H4 (cell line): ENCODE data around the gene PRKN. TPM values are rescaled to one million over a fixed set of nuclear protein-coding genes. Genes with fewer than 3 reads are reported as not detected.
"Not testable (repeated sequence)": the region's sequence is repeated elsewhere in the genome, so short reads cannot be mapped to it uniquely, and the experiment has no call there.

Experiments used
- DNase-seq: peaks from one replicate; pipeline ENCODE4 v3.0.0-alpha.2; 2015; ENCODE audit warnings: low spot score
- total RNA-seq: library from RNA; depleted of rRNA; stranded (reverse); fragments of >200 nt; shearing (Covaris generic); gene quantifications from 2 replicates; pipeline ENCODE4 v1.2.3, GENCODE V29; 2014

Gene PRKN
- total RNA-seq, 1 experiment from 2014 or later: 0.19 TPM

- DNase-seq: no peak
Observed at GRCh38 chr6:162538643-162539064, 188.9 kb downstream of the PRKN start.

DNA sequence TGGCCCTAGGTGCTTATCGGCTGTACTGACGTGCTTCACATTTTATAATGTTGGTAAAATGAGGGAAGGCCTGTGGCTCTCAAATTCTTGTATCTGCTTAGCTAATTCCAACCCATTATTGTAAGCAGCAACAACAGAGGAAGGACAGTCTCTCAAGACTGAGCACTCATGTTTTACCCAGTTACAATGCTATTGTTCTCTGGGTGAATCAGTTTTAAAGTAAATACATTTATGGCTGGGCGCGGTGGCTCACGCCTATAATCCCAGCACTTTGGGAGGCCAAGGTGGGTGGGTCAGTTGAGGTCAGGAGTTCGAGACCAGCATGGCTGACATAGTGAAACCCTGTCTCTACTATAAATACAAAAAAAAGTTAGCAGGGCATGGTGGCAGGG is 194.6 kb downstream of the PRKN start:
- no peak for DNase-seq

DNA sequence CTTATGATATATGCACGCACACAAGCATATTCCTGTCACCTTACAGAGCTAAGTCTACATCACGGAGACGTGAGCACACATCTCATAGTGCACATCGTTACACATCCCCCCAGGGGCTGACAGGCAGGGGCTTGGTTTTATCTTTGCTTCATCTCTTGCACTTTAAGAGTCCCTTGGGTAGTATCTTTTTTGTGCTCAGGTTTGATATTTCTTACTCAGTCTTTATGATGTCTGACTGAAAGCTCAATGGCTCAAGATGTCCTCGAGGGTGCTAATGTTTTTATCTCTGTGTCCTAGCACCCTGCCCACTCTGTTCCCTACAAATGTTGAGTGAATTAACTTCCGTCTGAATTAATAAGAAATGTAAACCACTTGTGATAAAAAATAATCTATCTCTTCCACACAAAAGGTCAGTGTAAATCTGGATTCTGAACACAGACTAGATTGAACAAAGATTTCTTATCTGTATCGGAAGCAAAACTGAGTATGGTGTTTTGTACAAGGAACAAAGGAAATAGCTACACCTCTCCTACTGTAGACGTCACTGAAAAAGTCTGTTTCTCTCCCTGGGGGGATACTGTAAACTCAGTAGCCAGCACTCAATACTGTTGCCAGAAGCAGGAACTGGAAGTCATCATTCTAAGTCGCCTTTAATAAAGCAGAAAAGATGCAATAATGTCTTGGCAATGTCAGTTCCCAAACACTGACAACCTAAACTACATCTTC is 195.1 kb downstream of the PRKN start:
- no peak for DNase-seq

DNA sequence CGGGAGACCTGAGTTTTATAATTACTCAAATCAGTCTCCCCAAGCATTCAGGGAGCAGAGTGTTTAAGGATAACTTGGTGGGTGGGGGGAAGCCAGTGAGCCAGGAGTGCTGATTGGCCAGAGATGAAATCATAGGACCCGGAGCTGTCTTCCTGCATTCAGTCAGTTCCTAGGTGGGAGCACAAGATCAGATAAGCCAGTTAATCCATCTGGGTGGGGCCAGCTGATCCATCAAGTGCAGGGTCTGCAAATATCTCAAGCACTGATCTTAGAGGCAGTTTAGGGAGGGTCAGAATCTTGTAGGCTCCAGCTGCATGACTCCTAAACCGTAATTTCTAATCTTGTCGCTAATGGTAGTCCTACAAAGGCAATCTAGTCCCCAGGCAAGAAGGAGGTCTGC is 196.2 kb downstream of the PRKN start:
- not testable (repeated sequence) for DNase-seq

DNA sequence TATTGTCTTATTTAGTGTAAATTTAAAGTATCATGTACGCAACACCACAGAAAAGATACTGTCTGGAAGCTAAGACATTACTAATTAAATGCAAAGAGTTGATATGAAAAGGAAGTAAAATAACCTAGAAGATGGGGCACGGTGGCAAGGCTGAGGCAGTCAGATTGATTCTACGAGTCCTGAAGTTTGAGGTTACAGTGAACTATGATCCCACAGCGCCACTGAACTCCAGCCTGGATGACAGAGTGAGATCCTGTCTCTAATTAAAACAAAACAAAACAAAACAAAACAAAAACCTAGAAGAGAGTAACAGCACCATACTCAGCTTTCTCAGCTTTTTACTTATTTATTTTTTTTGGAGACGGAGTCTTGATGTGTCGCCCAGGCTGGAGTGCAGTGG is 199.0 kb downstream of the PRKN start:
- DNase-seq: no peak

- DNase-seq: no peak
Observed at GRCh38 chr6:162526960-162527359, 200.6 kb downstream of the PRKN start.

DNA sequence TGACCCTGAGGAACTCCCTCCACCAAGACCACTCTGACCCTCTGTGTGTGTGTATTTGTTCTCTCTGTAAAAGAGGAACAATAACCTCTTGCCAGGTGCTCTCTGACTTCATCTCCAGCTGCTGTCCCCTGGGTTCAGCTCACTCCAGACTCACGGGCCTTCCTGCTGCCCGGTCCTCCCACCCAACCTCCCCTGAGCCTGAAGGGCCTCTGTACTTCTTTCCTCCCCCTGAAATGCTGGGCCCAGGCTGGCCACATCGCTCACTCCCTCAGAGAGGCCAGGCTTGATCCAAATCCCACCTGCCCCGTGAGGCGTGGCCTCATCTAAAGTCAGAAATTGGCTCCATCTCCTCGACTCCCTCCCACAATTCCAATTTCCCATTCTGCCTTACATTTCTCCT is 202.4 kb downstream of the PRKN start:
- no peak for DNase-seq

GRCh38 chr6:162512744-162513143 is 214.8 kb downstream of the PRKN start:
- no peak for DNase-seq

DNA sequence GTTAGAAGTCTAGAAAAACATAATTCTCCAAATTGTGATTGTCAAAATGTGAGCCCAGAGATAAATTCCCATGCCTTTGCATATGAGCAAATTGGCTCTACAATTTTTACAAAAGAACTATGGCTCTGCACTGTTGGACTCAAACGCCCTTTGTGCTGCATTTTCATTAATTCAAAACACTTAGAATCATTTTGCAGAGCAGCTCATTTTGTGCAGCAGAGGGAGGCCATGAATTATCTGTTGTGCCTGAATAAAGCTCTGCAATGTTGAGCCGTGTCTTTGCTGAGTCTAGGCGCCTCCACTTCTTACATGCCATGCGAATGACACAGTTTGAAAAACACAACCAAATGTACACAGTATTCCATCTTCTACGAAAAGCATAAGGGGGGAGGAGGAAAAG is 230.2 kb downstream of the PRKN start:
- no peak for DNase-seq

DNA sequence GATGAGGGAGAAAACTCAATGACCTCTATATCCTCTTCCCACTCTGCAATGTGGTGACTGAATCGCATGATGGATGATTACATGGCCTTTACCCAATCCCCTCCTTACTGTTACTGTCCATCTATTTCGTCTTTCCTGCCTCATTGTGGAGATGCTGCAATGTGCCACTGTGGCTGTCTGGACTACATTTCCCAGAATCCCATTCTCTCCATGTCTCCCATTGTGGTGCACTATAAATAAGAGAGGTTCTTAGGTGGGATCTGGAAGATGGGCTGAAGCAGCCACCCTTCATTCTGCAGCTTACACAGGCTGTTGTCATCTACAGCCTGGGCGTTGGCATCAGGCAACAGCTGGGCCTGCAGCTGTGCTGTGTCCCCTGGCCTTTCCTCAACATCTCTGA is 233.6 kb downstream of the PRKN start:
- DNase-seq: no peak

DNA sequence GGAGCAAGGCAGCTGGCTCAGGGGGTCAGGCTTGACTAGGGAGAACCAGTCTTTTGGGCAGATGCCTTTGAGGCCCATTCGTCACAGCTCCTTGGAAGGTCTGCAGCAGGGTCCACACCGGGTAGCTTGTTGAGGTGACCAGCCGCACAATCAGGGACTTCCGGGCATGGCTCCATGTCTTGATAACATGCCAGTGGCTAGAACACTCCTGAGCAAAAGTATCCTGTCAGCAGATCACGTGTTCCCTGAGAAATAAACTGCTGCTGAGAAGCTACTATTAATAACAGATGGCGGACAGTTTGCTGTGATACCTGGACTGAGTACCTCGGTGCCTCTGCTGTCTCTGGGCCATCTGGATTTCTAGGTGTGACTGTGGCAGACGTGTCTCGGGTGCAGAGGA is 235.9 kb downstream of the PRKN start:
- DNase-seq: no peak

DNA sequence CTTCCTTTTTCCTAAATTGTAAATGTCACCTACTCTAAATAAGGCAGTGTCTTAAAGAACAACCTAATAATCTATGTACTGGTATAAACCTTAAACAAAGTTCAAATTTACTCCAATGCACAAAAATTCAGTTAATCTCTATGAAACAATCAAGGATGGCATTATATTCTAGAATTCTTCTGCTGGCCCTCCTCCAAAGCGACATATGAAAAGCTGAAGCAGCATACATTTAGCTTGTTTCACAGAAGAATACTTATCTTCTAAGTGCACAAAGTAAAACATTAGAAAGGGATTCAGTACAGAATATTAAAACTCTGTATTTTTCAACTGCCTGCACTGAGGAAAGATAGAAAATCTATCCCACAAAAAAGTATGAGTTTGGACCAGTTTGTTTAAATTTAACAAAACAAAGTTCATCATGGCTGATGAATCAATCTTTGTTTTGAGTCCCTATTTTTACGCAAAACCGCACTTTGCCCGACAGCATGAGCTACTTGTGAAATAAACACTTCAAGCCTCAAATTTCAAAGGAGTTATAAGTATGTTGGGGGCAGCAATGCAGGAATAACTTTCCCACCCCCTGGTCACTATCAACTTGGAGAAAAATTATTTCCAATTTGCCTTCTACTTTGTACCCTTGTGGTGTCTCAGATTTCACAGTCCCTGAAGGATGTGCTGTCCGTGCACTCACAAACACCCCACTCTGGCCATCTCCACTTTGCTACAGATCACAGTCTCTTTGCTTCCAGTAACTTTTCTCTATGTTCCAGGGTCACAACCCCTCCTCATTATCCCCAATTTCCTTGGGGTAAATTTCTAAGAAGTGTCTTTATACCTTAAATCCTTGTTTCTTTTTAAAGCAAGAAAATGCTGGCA is 238.2 kb downstream of the PRKN start:
- DNase-seq: no peak

DNA sequence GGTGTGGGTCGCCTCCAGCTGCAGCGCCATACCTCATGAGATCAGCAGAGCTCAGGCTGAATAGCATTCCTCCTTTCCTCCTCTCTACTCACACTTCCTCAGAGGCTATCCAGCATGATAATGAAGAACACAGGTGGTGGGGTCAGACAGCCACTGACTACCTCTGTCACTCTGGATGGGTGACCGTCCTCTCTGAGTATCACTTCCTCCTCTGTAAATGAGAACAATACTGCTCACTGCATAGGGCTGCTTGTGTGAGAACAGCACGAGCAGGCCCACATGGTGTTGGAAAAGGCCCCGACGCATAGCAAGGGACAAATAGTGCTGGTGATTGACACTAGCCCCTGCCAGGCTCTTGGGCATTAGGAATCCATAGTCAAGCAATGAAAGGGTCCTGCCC is 239.1 kb downstream of the PRKN start:
- DNase-seq: no peak

DNA sequence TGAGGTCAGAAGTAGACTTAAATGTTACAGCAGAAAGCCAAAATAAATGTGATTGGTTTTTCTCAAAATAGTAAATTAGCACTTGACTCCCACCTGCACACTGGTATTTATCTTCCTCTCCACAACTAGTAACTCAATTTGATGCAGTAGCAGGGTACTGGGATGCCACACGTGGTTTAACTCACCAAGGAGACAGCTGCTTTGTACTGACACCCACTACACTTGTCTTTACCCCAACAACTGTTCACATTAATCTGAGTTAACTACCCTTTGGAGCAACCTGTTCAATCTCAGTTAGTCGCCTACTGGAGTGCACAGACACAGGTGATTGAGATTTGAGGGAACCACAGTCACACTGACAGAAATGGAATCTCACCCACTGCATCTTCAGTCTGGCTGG is 242.1 kb downstream of the PRKN start:
- DNase-seq: no peak

DNA sequence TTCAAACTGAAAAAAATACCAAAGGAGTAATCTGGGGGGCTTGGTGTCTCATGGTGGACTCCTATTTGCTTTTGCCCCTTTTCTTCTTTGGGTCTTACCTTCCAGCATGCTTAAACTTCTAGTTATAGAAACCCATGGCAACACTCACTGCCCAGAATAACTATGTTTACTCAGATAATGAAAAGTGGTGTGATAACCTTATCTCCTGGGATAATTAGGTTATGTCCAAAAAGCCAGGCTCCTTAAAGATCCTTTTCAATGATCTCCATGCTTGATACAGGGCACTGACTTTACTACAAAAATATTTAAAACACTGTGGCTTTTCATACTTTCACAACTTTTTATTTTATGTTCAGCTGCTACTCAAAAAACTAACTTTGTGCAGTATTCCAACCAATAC is 245.6 kb downstream of the PRKN start:
- no peak for DNase-seq

GRCh38 chr6:162481320-162481719 is 246.2 kb downstream of the PRKN start:
- no peak for DNase-seq

DNA sequence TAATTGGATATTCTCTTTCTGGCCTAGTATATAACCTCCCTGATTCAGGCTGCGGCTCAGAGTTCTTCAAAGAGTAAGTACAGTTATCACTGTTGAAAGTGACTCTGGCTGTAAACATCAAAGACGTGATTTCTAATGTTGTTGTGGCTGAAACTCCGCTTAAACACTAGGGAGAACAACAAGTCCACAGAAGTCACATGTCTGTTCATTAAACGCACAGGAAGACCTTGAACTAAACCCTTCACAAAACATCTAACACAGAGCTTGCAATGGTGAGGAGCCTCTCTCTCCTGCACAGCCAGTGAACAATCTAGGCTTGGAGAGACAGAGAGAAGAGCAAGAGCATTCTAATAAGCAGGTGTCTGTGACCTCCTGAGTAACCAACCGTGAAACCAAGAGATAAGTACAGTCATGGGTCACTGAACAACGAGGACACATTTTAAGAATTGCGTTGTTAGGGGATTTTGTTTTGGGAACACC is 249.3 kb downstream of the PRKN start:
- DNase-seq: no peak

DNA sequence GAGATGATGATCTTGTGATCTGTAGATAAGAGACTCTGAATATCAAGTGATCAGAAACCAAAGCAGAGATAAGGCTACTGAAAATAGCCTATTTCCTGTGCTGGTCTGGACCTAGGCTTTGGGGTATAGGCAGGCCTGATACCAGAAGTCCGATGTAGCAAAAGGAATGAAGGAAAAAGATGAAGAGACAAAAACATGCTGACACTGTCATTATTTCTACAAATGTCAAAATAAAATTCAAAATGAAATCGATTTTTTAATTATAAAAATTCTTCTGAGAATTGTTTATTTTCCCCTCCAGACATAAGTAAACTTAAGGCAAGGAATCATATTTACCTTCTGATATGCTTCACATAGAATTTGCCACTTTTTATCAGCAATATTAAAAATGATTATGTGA is 252.8 kb downstream of the PRKN start:
- no peak for DNase-seq

- DNase-seq: no peak
Observed at GRCh38 chr6:162471842-162472241, 255.7 kb downstream of the PRKN start.

GRCh38 chr6:162468326-162468725 is 259.2 kb downstream of the PRKN start:
- DNase-seq: no peak

- DNase-seq: no peak
Observed at GRCh38 chr6:162467679-162468078, 259.9 kb downstream of the PRKN start.

DNA sequence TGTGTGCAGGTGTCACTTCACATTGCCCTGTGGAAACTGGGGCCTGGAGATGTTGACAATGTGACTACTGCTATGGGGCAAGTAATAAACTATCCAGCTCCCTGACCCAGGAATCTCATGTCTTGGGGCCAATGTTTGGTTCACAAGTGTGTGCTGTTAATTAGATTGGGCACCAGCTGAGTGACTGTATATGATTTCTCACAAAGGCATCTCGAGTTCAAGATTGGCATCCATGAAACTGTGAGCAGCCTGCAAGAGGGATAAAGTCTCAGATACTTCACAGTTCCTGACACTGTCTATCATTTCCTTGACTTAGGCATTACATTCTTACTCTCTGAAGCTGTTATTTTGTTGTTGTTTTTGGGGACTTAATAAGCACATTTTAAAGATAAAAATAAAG is 264.0 kb downstream of the PRKN start:
- no peak for DNase-seq

- no peak for DNase-seq
Observed at GRCh38 chr6:162459985-162460384, 267.6 kb downstream of the PRKN start.
